Caki2 (cell line): ENCODE results near the gene PLXNA3. TPM values are rescaled to one million over a fixed set of nuclear protein-coding genes. Genes with fewer than 3 reads are reported as not detected.

Experiments
- DNase-seq: peaks from one replicate; pipeline ENCODE4 v3.0.0-alpha.2; 2015; ENCODE audit warnings: low read depth
- in situ Hi-C: cut with HindIII; loops from 2 replicates; pipeline ENCODE4 v1.10.0; 2016; ENCODE audit warnings: low sequenced_read_pairs, low pct_unique_long_range_greater_than_20kb, mixed read lengths
- total RNA-seq: library from RNA; depleted of rRNA; stranded (reverse); fragments of >200 nt; shearing (Covaris generic); gene quantifications from 2 replicates; pipeline ENCODE4 v1.2.3, GENCODE V29; 2014; ENCODE audit warnings: low replicate concordance; rRNA removed

Gene PLXNA3
- total RNA-seq, 1 experiment from 2014 or later, result 2.2 TPM

- DNase-seq, result no peak
- in situ Hi-C loops, result no loop called here
These were observed 53.7 kb downstream of the PLXNA3 start for GRCh38 chrX:154511761-154512160.

GRCh38 chrX:154512879-154513553 is 54.9 kb downstream of the PLXNA3 start:
- in situ Hi-C loops, result no loop called here
- DNase-seq, result no peak

- in situ Hi-C loops, result no loop called here
These were observed 55.6 kb downstream of the PLXNA3 start for GRCh38 chrX:154513716-154514115.

GRCh38 chrX:154515090-154515965 is 57.2 kb downstream of the PLXNA3 start:
- no peak for DNase-seq
- in situ Hi-C loops, result no loop called here

More at GRCh38 chrX:154513716-154514115, 55.6 kb downstream of the PLXNA3 start:
- no peak for DNase-seq

- DNase-seq, result peak; percentile 85
- in situ Hi-C loops, result no loop called here
These were observed 58.0 kb downstream of the PLXNA3 start, which contains the start of gene FAM3A for GRCh38 chrX:154515966-154516655. TSS of gene FAM3A (minus strand) at chrX:154516232. CDS start at chrX:154515772, 460 bp downstream.

GRCh38 chrX:154516656-154517100 is 58.6 kb downstream of the PLXNA3 start:
- DNase-seq, result no peak
- in situ Hi-C loops, result no loop called here

- in situ Hi-C loops, result no loop called here
- DNase-seq, result no peak
These were observed 59.2 kb downstream of the PLXNA3 start for GRCh38 chrX:154517101-154517781.

- no peak for DNase-seq
- in situ Hi-C loops, result no loop called here
These were observed 61.3 kb downstream of the PLXNA3 start for GRCh38 chrX:154519389-154519788.

GRCh38 chrX:154525606-154526490 is 67.8 kb downstream of the PLXNA3 start:
- in situ Hi-C loops, result no loop called here
- DNase-seq, result no peak

GRCh38 chrX:154526901-154527675 is 69.0 kb downstream of the PLXNA3 start:
- in situ Hi-C loops, result no loop called here
- DNase-seq, result peak; percentile 88

Other genes starting within 250 kb of the PLXNA3 start
- not detected in 2 replicates for gene OPN1MW2, start 238.5 kb upstream of the PLXNA3 start, total RNA-seq
- not detected in 2 replicates for gene OPN1MW3, start 200.7 kb upstream of the PLXNA3 start, total RNA-seq
- gene TEX28, start 163.2 kb upstream of the PLXNA3 start, total RNA-seq, result not detected in 2 replicates
- gene TKTL1, start 162.5 kb upstream of the PLXNA3 start, total RNA-seq, result 0.37 and 0.64 TPM in 2 replicates
- gene FLNA, start 83.6 kb upstream of the PLXNA3 start, total RNA-seq, result 1,120 and 1,164 TPM in 2 replicates
- gene EMD, start 79.0 kb upstream of the PLXNA3 start, total RNA-seq, result 32.0 and 48.7 TPM in 2 replicates
- 2,876 and 3,155 TPM in 2 replicates for gene RPL10, start 59.9 kb upstream of the PLXNA3 start, total RNA-seq
- 40.3 and 46.1 TPM in 2 replicates for gene DNASE1L1, start 49.0 kb upstream of the PLXNA3 start, total RNA-seq
- 38.4 and 68.0 TPM in 2 replicates for gene TAFAZZIN, start 46.7 kb upstream of the PLXNA3 start, total RNA-seq
- 29.2 and 46.6 TPM in 2 replicates for gene ATP6AP1, start 29.6 kb upstream of the PLXNA3 start, total RNA-seq
- gene GDI1, start 21.1 kb upstream of the PLXNA3 start, total RNA-seq, result 58.6 and 91.2 TPM in 2 replicates
- 62.3 and 77.1 TPM in 2 replicates for gene FAM50A, start 14.1 kb upstream of the PLXNA3 start, total RNA-seq
- 32.3 and 71.1 TPM in 2 replicates for gene LAGE3, start 21.0 kb downstream of the PLXNA3 start, total RNA-seq
- 109 and 110 TPM in 2 replicates for gene UBL4A, start 28.3 kb downstream of the PLXNA3 start, total RNA-seq
- 14.0 and 21.5 TPM in 2 replicates for gene SLC10A3, start 32.3 kb downstream of the PLXNA3 start, total RNA-seq
- gene FAM3A, start 58.0 kb downstream of the PLXNA3 start, total RNA-seq, result 32.5 and 47.1 TPM in 2 replicates
- gene G6PD, start 88.6 kb downstream of the PLXNA3 start, total RNA-seq, result 600 and 665 TPM in 2 replicates
- gene IKBKG, start 89.3 kb downstream of the PLXNA3 start, total RNA-seq, result 32.9 and 49.8 TPM in 2 replicates
- not detected in 2 replicates for gene CTAG1A, start 126.9 kb downstream of the PLXNA3 start, total RNA-seq
- not detected in 2 replicates for gene CTAG1B, start 161.0 kb downstream of the PLXNA3 start, total RNA-seq
- gene CTAG2, start 195.3 kb downstream of the PLXNA3 start, total RNA-seq, result not detected in 2 replicates